Colon (tissue), 2 donors: ENCODE data around the gene DENND10.
"Not testable (repeated sequence)": the region's sequence is repeated elsewhere in the genome, so short reads cannot be mapped to it uniquely, and the experiment has no call there.

Source experiments
- FAIRE-seq: peaks from 2 replicates; lab custom pipeline; 2012; peaks lifted over from hg19 to GRCh38; lab: Jason Lieb, UNC
- donor health status: control.
- donor health status: control.

The DENND10 gene

GRCh38 chr10:119098576-119098975 lies 5.3 kb upstream of the DENND10 start:
- FAIRE-seq: no peak

GRCh38 chr10:119100434-119101238 lies 3.3 kb upstream of the DENND10 start:
- no peak for FAIRE-seq

DNA sequence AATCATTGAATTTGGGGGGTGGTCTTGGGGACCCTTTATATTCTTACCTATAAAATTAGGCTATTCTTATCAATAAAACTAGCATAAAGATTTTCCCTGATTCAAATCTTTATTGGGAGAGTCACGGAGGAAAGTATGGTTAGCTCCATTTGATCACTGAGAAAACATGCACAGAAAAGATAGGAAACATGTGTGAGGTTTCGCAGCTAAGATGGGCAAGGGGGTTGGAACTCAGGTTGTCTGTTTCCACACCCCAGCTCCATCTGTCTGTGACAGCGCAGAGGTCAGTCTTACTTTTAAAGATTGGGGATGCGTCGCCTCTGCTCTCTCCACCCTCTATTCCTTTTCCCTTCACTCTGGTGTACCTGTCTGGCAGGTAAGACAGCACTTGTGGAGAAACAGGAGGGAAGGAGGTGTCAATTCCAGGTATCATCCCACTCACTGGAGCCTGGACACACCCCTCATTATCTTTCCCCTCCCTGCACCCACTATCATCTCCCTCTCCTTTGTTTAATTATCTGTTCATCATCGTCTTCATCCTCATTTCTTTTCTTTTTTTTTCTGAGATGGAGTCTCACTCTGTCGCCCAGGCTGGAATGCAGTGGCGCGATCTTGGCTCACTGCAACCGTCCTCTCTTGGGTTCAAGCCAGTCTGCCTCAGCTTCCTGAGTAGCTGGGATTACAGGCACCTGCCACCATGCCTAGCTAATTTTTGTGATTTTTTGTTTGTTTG lies 2.4 kb upstream of the DENND10 start:
- no peak for FAIRE-seq

DNA sequence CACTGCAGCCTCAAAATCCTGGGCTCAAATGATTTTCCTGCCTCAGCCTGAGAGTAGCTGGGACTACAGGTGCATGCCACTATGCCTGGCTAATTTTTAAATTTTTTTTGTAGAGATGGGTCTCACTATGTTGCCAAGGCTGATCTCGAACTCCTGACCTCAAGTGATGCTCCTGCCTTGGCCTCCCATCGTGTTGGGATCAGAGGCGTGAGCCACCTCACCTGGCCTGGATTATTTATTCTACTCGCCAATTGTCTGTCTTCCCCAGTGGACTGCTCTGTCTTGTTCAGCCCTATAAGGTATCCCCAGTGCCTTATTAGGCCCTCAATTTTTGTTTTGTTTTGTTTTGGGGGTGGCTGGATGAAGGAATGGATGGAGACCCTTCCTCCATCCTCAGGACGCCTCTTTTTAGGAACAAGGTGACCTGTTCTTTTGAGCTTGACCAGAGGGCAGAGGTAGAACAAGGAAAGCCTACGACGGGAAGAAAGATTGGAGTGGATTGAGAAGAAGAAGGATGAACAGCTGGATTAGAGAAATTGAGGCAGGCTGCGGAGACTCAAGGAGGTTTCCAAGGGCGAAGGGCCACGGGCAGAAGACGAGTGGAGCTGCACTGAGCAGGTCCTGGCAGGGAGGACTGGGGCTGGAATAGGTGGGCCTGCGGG lies 541 bp upstream of the DENND10 start:
- FAIRE-seq: no peak

GRCh38 chr10:119104654-119105015 lies 722 bp downstream of the DENND10 start:
- no peak for FAIRE-seq

- no peak for FAIRE-seq
Observed at GRCh38 chr10:119105155-119105554, 1.2 kb downstream of the DENND10 start.

GRCh38 chr10:119105899-119106298 lies 2.0 kb downstream of the DENND10 start:
- not testable (repeated sequence) for FAIRE-seq

DNA sequence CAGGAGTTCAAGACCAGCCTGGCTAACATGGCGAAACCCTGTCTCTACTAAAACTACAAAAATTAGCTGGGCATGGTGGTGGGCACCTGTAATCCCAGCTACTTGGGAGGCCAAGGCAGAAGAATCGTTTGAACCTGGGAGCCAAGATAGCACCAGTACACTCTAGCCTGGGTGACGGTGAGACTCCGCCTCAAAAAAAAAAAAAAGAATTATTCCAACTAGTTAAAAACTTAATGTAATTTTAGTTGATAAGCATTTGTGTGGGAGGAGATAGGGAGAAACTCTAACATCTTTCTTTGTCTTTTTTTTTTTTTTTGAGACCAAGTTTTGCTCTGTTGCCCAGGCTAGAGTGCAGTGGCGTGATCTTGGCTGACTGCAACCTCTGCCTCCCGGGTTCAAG lies 3.2 kb downstream of the DENND10 start:
- FAIRE-seq: not testable (repeated sequence)

GRCh38 chr10:119107771-119108170 lies 3.9 kb downstream of the DENND10 start:
- FAIRE-seq: not testable (repeated sequence)

- FAIRE-seq: no peak
Observed at GRCh38 chr10:119112056-119112455, 8.1 kb downstream of the DENND10 start.

DNA sequence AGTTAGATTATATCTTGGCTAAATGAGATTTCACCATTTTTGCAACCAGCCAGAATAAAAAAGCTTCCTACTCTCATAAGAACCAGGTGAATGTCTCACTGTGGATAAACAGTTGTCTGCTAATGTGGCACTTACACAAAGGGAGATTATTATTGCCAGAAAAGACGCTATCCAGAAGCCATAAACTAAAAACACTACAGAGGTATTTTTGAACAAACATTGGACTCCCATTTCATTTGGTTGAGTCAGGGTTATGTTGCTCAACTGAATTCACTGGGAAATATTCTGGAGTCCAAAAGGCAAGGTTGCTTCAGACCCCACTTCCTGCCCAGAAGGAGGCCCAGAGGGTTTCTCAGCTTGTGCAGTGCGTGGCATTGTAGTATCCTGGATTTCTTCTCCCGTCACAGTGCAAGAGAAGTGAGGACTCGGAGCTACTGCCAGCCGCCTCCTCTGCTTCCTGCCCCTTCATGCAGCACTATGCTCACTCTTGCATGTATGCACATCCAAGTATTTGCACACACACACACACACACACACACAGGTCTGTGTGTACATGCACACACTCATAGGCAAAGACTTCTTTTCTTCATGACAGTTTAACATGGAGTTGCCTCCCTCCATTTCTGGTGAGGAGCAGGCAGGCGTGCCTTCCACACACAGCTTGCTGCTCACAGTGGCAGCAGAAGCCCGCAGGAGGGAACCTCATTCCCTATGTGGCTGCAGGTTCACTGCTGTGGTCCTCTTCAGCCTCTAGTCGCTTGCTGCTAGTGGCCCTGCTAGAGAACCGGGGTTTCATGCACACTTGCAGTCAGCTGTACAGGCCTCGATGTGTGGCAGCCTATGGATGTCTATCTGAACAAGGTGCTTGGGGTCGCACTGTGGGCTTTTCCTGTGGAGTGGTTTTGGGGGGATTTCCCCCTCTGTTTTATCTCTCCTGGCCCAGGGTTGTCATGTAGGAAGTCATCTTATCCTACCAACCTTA lies 10.1 kb downstream of the DENND10 start:
- FAIRE-seq: no peak

GRCh38 chr10:119115926-119116325 lies 12.0 kb downstream of the DENND10 start:
- no peak for FAIRE-seq

- FAIRE-seq: no peak
Observed at GRCh38 chr10:119116326-119116951, 12.5 kb downstream of the DENND10 start.

- no peak for FAIRE-seq
Observed at GRCh38 chr10:119118231-119118630, 14.3 kb downstream of the DENND10 start.

GRCh38 chr10:119119400-119119799 lies 15.5 kb downstream of the DENND10 start:
- no peak for FAIRE-seq

DNA sequence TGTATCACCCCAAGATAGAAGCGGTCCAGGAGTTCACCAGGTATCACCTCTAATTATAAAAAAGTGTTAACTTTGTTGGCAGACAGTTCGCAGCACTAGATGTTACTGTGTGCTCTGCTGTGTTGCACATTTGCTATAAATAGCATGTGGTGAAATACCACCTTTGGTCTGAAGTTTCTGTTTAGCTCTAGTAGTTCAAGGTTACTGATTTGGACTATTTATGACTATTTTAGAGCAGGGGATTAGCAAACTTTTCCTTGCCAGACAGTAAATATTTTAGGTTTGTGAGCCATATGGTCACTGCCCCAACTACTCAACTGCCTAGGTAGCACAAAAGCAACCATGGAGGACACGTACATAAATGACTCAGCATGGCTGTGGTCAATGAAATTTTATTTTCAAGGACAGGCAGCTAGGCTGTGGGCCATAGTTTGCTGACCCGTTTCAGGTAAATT lies 16.5 kb downstream of the DENND10 start:
- FAIRE-seq: no peak

DNA sequence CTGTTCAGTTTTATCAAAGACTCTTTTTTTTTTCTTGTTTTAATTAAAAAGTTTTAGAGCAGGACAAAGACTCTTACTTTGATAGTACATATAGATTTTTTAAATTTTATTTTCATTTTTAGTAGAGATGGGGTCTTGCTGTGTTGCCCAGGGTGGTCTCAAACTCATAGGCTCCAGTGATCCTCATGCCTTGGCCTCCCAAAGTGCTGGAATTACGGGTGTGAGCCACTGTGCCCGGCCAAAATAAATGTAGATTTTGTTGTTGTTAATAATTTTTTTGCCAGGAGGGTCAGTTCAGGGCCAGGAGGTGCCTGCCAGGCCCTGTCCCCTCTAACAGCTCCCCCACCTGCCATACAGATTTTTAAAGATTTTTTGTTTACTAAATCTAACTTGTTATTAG lies 17.0 kb downstream of the DENND10 start:
- no peak for FAIRE-seq

DNA sequence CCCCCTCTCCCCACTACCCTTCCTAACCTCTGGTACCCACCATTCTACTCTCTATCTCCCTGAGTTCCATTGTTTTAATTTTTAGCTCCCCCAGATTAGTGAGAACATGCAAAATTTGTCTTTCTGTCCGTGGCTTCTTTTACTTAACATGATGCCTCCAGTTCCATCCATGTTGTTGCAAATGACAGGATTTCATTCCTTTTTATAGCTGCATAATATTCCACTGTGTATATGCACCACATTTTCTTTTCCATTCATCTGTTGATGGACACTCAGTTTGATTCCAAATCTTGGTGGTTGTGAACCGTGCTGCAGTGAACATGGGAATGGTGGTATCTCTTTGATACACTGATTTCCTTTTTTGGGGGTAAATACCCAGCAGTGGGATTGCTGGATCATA lies 22.0 kb downstream of the DENND10 start:
- no peak for FAIRE-seq

GRCh38 chr10:119129721-119130120 lies 25.8 kb downstream of the DENND10 start:
- no peak for FAIRE-seq

GRCh38 chr10:119131512-119132240 lies 27.8 kb downstream of the DENND10 start:
- FAIRE-seq: no peak
